HG03565 (cell line): ENCODE data around the gene DIAPH1.

Experiments used
- ATAC-seq: cut with Tn5 transposase; IDR thresholded peaks from one replicate; pipeline ENCODE4 v1.9.1; 2021; ENCODE audit warnings: mild to moderate bottlenecking, moderate library complexity; ENCODE audit not compliant: unreplicated experiment

Gene DIAPH1

DNA sequence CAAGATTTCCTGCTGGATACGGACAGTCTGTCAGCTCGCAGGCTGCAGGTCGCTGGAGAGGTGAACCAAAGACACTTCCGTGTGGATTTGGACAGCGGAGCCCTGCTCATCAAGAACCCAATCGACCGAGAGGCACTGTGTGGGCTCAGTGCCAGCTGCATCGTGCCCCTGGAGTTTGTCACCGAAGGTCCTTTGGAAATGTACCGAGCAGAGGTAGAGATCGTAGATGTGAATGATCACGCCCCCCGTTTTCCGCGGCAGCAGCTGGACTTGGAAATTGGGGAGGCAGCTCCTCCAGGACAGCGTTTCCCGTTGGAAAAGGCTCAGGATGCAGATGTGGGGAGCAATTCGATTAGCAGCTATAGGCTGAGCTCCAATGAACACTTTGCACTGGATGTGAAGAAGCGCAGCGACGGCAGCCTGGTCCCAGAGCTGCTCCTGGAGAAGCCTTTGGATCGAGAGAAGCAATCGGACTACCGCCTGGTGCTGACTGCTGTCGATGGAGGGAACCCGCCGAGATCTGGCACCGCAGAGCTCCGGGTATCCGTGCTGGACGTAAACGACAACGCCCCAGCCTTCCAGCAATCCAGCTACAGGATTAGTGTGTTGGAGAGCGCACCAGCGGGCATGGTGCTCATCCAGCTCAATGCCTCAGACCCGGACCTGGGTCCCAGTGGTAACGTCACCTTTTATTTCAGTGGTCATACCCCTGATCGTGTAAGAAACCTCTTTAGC, 133.3 kb downstream of the DIAPH1 start:
- ATAC-seq, result no peak

DNA sequence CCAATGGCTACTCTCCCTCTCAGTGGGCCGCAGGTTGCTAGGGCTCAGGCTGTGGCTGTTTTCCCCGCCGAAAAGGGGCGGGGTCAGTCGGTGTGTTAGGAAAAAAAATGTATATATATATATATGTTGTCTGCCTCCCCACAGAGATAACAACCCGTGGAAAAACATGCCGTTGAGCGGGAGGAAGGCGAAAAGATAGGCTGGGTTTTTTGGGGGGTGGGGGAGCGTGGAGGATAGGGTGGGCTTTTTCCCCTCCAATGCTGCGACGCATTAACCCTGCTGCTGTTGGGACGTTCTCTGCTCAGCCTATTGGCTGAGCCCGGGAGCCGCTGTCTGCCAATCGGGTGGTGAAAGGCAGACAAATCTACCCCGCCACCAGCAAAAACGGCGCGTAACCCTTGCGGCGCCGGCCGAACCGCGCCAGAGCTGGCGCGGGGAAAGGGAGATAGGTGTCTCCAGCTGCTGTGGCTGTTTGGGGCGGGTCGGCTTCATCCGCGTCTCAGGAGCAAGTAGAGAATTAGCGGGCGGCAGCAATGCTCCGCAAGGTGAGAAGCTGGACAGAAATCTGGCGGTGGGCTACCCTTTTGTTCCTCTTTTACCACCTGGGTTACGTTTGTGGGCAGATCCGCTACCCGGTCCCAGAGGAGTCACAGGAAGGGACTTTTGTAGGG, 134.0 kb downstream of the DIAPH1 start, which contains the start of gene PCDHGC4:
Gene PCDHGC4, plus strand, starts transcription at position 390 of the 671 bp plus-strand sequence. Its CDS starts 144 bp downstream, at position 534.
- no peak for ATAC-seq

DNA sequence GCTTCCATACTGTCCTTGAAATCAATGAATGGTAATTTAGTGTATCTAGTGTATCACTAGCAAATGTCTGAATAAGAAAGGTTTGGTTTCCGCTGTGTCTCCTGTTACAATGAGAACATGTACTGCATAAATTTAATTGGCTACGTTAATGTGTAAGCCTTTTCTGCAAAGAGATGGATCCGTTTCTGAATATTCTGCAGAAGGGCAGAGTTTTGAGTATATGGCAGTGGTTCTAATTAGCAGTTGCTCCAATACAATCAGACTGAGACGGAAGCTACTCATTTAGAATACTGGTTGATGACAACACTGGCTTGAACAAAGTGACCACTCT, 134.5 kb downstream of the DIAPH1 start:
- no peak for ATAC-seq

GRCh38 chr5:141483902-141484301, 134.9 kb downstream of the DIAPH1 start:
- no peak for ATAC-seq

DNA sequence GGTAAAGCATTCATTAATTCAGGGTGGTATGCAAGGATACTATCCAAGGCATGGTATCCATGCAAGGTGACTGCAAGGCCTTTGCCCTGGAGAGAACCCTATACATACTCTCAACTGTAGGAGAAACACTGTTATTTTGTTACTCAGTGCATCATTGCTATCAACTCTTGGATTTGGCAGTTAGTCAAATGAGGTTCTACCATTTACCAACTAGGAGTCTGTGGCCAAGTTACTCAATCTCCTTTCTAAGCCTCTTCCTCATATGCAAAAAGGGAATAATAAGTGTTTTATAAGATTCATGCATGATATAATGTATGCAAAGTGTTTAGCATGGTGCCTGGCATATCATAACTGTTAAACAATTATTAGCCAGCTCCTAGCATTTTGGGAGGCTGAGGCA, 139.0 kb downstream of the DIAPH1 start:
- no peak for ATAC-seq

GRCh38 chr5:141478321-141478945, 140.4 kb downstream of the DIAPH1 start:
- ATAC-seq, result no peak

DNA sequence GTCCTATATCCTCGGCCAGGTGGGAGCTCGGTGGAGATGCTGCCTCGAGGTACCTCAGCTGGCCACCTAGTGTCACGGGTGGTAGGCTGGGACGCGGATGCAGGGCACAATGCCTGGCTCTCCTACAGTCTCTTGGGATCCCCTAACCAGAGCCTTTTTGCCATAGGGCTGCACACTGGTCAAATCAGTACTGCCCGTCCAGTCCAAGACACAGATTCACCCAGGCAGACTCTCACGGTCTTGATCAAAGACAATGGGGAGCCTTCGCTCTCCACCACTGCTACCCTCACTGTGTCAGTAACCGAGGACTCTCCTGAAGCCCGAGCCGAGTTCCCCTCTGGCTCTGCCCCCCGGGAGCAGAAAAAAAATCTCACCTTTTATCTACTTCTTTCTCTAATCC, 141.0 kb downstream of the DIAPH1 start:
- ATAC-seq, result no peak

GRCh38 chr5:141477044-141477575, 141.7 kb downstream of the DIAPH1 start:
- no peak for ATAC-seq

- peak; percentile 1 for ATAC-seq
Observed at GRCh38 chr5:141476132-141476911, 142.5 kb downstream of the DIAPH1 start.

- peak; percentile 99 for ATAC-seq
Observed at GRCh38 chr5:141475625-141476131, 143.1 kb downstream of the DIAPH1 start, which contains the start of gene PCDHGC3. Gene PCDHGC3 (plus strand): TSS chr5:141475966. CDS start chr5:141476117, 151 bp downstream.

DNA sequence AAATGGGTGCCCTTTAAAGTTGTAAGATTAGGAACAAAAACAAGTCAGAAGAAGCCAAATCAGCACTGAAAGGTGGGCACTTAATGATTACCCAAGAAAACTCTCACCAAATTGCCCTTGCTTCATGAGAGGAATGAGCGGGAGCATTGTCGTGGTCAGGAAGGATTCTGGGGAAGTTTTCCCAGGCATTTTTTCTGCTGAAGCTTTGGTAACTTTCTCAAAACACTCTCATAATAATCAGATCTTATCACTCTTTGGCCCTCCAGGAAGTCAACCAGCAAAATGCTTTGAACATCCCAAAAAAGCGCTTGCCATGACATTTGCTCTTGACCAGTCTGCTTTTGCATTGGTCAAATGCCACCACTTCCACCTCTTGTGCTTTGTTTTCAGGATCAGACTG, 153.4 kb downstream of the DIAPH1 start:
- no peak for ATAC-seq
